K562 (cell line): ENCODE results near the gene INO80E. TPM values are rescaled to one million over a fixed set of nuclear protein-coding genes. Genes with fewer than 3 reads are reported as not detected.

ENCODE experiments used
- BCL6 ChIP-seq: fragments of 250-450 bp; sonication (Bioruptor Pico); IDR thresholded peaks from 2 replicates; pipeline ENCODE4 v1.4.0; 2020
- NFE2L1 ChIP-seq: fragments of 450-650 bp; IDR thresholded peaks from 2 replicates; pipeline ENCODE4 v1.6.1; 2016; ENCODE audit warnings: missing genetic modification characterization, low read depth, mild to moderate bottlenecking, missing compliant biosample characterization, moderate library complexity, borderline replicate concordance
- NR1H2 ChIP-seq: sonication (generic); formaldehyde crosslinking; IDR thresholded peaks from 2 replicates; pipeline ENCODE4 v1.4.0; 2020; ENCODE audit warnings: mild to moderate bottlenecking, missing genetic modification reagents
- PHTF2 ChIP-seq: fragments of 250-450 bp; sonication (Bioruptor Pico); IDR thresholded peaks from 2 replicates; pipeline ENCODE4 v1.5.0; 2021; ENCODE audit warnings: mild to moderate bottlenecking
- PTRF ChIP-seq: fragments of 450-650 bp; IDR thresholded peaks from 2 replicates; pipeline ENCODE4 v1.6.1; 2016; ENCODE audit warnings: mild to moderate bottlenecking, missing genetic modification characterization, missing compliant biosample characterization
- ZC3H11A ChIP-seq: IDR thresholded peaks from 2 replicates; pipeline ENCODE4 v1.6.1; 2012; ENCODE audit warnings: low read depth, low read length, improper control_type of control experiment
- ZNF740 ChIP-seq, 3 experiments: fragments of 200-800 bp in 1 of 3; sonication (Bioruptor generic) in 1 of 3; sonication (generic) in 1 of 3; formaldehyde crosslinking in 1 of 3; IDR thresholded peaks; 2 replicates each; pipeline versions ENCODE4 v1.6.1 to v1.8.0; 2016 to 2022; ENCODE audit warnings: mild to moderate bottlenecking in 2 of 3, missing compliant biosample characterization in 2 of 3, missing genetic modification characterization in 2 of 3, missing genetic modification reagents in 1 of 3
- ZNF76 ChIP-seq: fragments of 250-450 bp; sonication (Bioruptor Pico); IDR thresholded peaks from 2 replicates; pipeline ENCODE4 v1.4.0; 2020; ENCODE audit warnings: mild to moderate bottlenecking, moderate library complexity, borderline replicate concordance
- polyA plus RNA-seq, 8 experiments: library from polyadenylated mRNA; depleted of rRNA in 4 of 8; stranded (reverse) in 5 of 8; unstranded in 3 of 8; fragments of >200 nt; fragmentation: Nextera tagmentation in 2 of 8; fragmentation: Illumina TruSeq in 1 of 8; extraction: Ambion mirVana in 2 of 8; extraction: Trizol in 1 of 8; gene quantifications; 2 replicates each; pipeline versions ENCODE4 v1.2.1 to v1.2.3, GENCODE V29; 2011 to 2014; ENCODE audit warnings: inconsistent platforms in 1 of 8, missing spikeins in 1 of 8
- total RNA-seq, 7 experiments: library from RNA; depleted of rRNA in 6 of 7; stranded (reverse); fragments of >200 nt in 6 of 7; fragmentation: Illumina TruSeq in 2 of 7; extraction: Trizol in 2 of 7; gene quantifications; 2 replicates each; pipeline versions ENCODE4 v1.2.1 to v1.2.3, GENCODE V29; 2011 to 2021; ENCODE audit warnings: low replicate concordance in 1 of 7
- TF ChIP-seq, protein P1 (sequence below): sonication (generic); formaldehyde crosslinking; IDR thresholded peaks from 2 replicates; pipeline ENCODE4 v1.8.1; 2023; ENCODE audit warnings: mild to moderate bottlenecking, missing genetic modification reagents
- TF ChIP-seq, protein P2 (sequence below): IDR thresholded peaks from 2 replicates; pipeline ENCODE4 v1.6.1; 2011; ENCODE audit not compliant: insufficient read length; ENCODE audit errors: extremely low read depth
- TF ChIP-seq, protein P3 (sequence below): fragments of 250-450 bp; sonication (Bioruptor Pico); IDR thresholded peaks from 2 replicates; pipeline ENCODE4 v1.8.0; 2022; ENCODE audit warnings: inconsistent platforms, mild to moderate bottlenecking, moderate library complexity, borderline replicate concordance
- TF ChIP-seq, protein P4 (sequence below), 2 experiments: fragments of 450-650 bp; IDR thresholded peaks; 2 replicates each; pipeline ENCODE4 v1.6.1; 2016; ENCODE audit warnings: mild to moderate bottlenecking in 2 of 2, borderline replicate concordance in 1 of 2, low read depth in 1 of 2, moderate library complexity in 1 of 2

INO80E gene
- total and polyA plus RNA-seq, 9 of the 15 experiments (the other 6 are each of a cell fraction or from before 2014, with no cell fraction given), result 0.31 to 102 (median 49.3) TPM

- no peak for TF ChIP-seq ZNF740 (CRISPR knock-in tag; IDR thresholded peaks at IDR 0.05)
- no peak for TF ChIP-seq ZNF740 (tag; IDR thresholded peaks at IDR 0.05)
- TF ChIP-seq ZC3H11A, result no peak
- TF ChIP-seq, protein P1, sequence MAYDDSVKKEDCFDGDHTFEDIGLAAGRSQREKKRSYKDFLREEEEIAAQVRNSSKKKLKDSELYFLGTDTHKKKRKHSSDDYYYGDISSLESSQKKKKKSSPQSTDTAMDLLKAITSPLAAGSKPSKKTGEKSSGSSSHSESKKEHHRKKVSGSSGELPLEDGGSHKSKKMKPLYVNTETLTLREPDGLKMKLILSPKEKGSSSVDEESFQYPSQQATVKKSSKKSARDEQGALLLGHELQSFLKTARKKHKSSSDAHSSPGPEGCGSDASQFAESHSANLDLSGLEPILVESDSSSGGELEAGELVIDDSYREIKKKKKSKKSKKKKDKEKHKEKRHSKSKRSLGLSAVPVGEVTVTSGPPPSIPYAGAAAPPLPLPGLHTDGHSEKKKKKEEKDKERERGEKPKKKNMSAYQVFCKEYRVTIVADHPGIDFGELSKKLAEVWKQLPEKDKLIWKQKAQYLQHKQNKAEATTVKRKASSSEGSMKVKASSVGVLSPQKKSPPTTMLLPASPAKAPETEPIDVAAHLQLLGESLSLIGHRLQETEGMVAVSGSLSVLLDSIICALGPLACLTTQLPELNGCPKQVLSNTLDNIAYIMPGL, result 0 out of 2 replicates have a peak, but pooled peaks have one; percentile 51
- no peak for TF ChIP-seq PTRF (tag)
- no peak for TF ChIP-seq NR1H2 (CRISPR knock-in tag)
- TF ChIP-seq, protein P2, sequence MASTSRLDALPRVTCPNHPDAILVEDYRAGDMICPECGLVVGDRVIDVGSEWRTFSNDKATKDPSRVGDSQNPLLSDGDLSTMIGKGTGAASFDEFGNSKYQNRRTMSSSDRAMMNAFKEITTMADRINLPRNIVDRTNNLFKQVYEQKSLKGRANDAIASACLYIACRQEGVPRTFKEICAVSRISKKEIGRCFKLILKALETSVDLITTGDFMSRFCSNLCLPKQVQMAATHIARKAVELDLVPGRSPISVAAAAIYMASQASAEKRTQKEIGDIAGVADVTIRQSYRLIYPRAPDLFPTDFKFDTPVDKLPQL, result no peak
- TF ChIP-seq ZNF76, result 0 out of 2 replicates have a peak, but pooled peaks have one; percentile 47
- TF ChIP-seq PHTF2 (CRISPR knock-in tag), result no peak
- no peak; the same call in 1 of the 2 replicates for TF ChIP-seq BCL6
- TF ChIP-seq, protein P3, sequence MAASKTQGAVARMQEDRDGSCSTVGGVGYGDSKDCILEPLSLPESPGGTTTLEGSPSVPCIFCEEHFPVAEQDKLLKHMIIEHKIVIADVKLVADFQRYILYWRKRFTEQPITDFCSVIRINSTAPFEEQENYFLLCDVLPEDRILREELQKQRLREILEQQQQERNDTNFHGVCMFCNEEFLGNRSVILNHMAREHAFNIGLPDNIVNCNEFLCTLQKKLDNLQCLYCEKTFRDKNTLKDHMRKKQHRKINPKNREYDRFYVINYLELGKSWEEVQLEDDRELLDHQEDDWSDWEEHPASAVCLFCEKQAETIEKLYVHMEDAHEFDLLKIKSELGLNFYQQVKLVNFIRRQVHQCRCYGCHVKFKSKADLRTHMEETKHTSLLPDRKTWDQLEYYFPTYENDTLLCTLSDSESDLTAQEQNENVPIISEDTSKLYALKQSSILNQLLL (CRISPR knock-in tag), result no peak
- TF ChIP-seq NFE2L1 (tag), result no peak
- TF ChIP-seq, protein P4, sequence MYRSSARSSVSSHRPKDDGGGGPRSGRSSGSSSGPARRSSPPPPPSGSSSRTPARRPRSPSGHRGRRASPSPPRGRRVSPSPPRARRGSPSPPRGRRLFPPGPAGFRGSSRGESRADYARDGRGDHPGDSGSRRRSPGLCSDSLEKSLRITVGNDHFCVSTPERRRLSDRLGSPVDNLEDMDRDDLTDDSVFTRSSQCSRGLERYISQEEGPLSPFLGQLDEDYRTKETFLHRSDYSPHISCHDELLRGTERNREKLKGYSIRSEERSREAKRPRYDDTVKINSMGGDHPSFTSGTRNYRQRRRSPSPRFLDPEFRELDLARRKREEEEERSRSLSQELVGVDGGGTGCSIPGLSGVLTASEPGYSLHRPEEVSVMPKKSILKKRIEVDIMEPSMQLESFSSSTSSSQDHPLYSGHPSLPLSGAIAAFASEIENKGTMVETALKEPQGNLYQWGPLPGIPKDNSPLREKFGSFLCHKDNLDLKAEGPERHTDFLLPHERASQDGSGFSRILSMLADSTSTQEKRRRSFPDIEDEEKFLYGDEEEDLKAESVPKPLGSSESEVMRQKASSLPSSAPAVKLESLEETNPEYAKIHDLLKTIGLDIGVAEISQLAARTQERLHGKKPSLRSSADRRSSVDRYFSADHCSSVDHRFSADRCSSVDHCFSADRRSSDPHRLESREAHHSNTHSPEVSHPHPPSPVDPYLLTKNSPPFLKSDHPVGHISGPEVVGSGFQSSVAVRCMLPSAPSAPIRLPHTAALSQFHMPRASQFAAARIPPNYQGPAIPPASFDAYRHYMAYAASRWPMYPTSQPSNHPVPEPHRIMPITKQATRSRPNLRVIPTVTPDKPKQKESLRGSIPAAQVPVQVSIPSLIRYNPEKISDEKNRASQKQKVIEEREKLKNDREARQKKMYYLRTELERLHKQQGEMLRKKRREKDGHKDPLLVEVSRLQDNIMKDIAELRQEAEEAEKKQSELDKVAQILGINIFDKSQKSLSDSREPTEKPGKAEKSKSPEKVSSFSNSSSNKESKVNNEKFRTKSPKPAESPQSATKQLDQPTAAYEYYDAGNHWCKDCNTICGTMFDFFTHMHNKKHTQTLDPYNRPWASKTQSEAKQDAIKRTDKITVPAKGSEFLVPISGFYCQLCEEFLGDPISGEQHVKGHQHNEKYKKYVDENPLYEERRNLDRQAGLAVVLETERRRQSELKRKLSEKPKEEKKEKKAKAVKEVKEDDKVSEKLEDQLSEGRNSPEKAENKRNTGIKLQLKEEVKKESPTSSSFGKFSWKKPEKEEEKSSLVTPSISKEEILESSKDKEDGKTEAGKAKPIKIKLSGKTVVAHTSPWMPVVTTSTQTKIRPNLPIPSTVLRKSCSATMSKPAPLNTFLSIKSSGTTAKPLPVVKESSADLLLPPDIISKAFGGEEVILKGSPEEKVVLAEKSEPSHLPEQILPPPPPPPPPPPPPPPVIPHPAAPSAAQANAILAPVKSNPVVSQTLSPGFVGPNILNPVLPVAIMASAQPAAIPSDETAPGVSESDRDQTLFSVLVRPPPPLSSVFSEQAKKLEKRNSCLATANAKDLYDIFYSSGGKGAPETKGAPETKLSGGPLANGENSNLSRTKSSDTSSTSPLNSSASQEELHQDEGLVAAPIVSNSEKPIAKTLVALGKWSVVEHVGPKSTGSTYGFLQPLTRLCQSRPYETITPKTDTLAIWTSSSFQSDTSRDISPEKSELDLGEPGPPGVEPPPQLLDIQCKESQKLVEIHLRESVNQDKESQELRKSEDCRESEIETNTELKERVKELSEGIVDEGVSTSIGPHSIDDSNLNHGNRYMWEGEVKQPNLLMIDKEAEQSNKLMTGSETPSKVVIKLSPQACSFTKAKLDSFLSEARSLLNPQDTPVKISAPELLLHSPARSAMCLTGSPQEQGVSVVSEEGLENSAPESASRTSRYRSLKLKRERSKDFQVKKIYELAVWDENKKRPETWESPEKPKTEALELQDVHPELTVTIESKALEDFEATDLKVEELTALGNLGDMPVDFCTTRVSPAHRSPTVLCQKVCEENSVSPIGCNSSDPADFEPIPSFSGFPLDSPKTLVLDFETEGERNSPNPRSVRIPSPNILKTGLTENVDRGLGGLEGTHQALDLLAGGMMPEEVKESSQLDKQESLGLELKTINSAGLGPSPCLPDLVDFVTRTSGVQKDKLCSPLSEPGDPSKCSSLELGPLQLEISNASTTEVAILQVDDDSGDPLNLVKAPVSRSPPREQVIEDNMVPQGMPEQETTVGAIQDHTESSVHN (IDR thresholded peaks at IDR 0.05; ENCODE audit: borderline replicate concordance in 1 of 2, low read depth in 1 of 2), result no peak
Measured at GRCh38 chr16:29995911-29996765, at the start of gene INO80E (continued).
